Peyer's patch (tissue), 4 donors: Measurements from ENCODE around the gene OSBPL9.

Experiments used
- CTCF ChIP-seq, 6 experiments: fragments of 450-650 bp in 4 of 6; fragments of 200-600 bp in 2 of 6; sonication (generic) in 1 of 6; IDR thresholded peaks; one replicate each; pipeline ENCODE4 v1.5.1; 2017 to 2019; ENCODE audit warnings: antibody characterized with exemption in 6 of 6, mild to moderate bottlenecking in 3 of 6, moderate library complexity in 1 of 6
- POLR2A ChIP-seq, 2 donors: fragments of 450-650 bp; IDR thresholded peaks; one replicate each; pipeline ENCODE4 v1.5.1; 2017; ENCODE audit warnings: antibody characterized with exemption in 2 of 2, mild to moderate bottlenecking in 2 of 2, moderate library complexity in 2 of 2

- TF ChIP-seq POLR2A (IDR thresholded peaks at IDR 0.05) (no peak), CTCF (IDR thresholded peaks at IDR 0.05) (no peak)
Measured at GRCh38 chr1:51714374-51715019, 97.6 kb downstream of the OSBPL9 start.
